GM12891 (cell line): Measurements from ENCODE around the gene SLC25A52.

Source experiments
- POLR2A ChIP-seq: IDR thresholded peaks from 2 replicates; pipeline ENCODE4 v1.6.1; 2011; ENCODE audit warnings: low read depth, low read length, control low read depth
- POLR2AphosphoS5 ChIP-seq: IDR thresholded peaks from 2 replicates; pipeline ENCODE4 v1.6.1; 2011; ENCODE audit warnings: low read depth, low read length, control low read depth

- TF ChIP-seq POLR2A (no peak), POLR2AphosphoS5 (no peak)
Measured at GRCh38 chr18:31791817-31792579, 31.3 kb upstream of the SLC25A52 start.
